SH-SY5Y (cell line): Measurements from ENCODE around the gene MPRIP.

Source experiments
- GATA2 ChIP-seq: IDR thresholded peaks from 2 replicates; pipeline ENCODE4 v1.6.1; 2011; ENCODE audit warnings: mild to moderate bottlenecking, low read depth, low read length
- GATA3 ChIP-seq: IDR thresholded peaks from 2 replicates; pipeline ENCODE4 v1.6.1; 2011; ENCODE audit warnings: low read depth, mild to moderate bottlenecking, low read length, moderate library complexity

- TF ChIP-seq GATA2 (no peak), GATA3 (no peak)
These were observed 105.6 kb downstream of the MPRIP start for GRCh38 chr17:17147821-17148220.
